HG03025 (cell line): ENCODE results near the gene SELENOT.
"Not testable (repeated sequence)": the region's sequence is repeated elsewhere in the genome, so short reads cannot be mapped to it uniquely, and the experiment has no call there.

ENCODE experiments used
- ATAC-seq: cut with Tn5 transposase; IDR thresholded peaks from one replicate; pipeline ENCODE4 v1.9.1; 2021; ENCODE audit warnings: mild to moderate bottlenecking, moderate library complexity; ENCODE audit not compliant: unreplicated experiment, low FRiP score

The SELENOT gene

GRCh38 chr3:150605998-150606641 lies 3.0 kb downstream of the SELENOT start:
- ATAC-seq = no peak

- no peak for ATAC-seq
Observed at GRCh38 chr3:150607267-150608065, 4.3 kb downstream of the SELENOT start.

- no peak for ATAC-seq
Observed at GRCh38 chr3:150609988-150610387, 6.9 kb downstream of the SELENOT start.

DNA sequence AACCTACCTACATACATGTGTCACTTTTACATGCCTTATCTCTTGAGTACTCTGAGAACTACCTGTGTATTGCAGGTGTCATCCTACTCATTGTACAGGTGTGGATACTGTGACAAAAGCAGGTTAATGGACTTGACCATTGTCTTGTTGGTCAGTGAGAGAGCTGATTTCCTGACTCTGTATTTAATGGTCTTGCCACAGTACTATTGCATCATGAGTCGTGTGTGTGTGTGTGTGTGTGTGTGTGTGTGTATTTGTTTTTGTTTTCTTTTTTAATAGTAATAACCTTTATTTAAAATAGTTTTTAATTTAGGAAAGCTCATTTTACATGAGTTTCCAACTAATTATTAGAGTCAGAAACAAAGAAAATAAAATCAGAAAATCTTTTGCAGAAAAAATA lies 7.7 kb downstream of the SELENOT start:
- no peak for ATAC-seq

DNA sequence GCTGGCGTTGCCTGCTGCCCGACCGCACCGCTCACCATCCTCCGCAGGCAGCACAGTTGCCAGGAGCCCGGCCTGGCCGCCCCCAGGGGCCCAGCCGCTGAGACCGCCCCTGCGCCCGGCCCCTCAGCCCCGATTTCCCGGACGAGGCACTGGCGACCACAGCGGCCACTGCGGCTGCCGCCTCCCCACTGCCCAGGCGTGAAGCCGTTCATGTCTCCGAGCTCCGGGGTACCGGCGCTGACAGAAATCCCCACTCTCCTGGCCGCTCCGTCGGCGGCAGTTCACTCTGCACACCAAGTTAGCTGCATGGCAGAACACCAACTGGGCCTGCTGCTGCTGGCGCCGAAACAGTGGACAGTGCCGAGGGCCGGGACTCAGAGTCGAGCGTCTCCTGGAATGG lies 8.5 kb downstream of the SELENOT start:
- ATAC-seq = no peak

GRCh38 chr3:150612494-150612893 lies 9.4 kb downstream of the SELENOT start:
- ATAC-seq = no peak

DNA sequence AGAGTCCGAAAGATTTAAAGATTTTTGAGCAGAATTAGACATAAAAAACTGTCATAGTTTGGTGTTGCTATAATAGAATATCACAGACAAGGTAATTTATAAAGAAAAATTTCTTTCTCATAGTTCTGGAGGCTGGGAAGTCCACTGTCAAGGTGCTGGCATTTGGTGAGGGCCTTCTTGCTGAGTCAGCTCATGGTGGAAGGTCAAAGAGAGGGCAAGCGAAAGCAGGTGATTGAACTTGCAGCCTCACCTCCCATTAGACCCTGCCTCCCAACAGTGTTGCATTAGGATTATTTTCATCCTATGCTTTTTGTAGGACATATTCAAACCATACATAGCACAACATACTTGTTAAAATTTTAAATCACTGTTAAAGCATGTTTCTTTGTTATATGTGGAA lies 9.9 kb downstream of the SELENOT start:
- no peak for ATAC-seq

- ATAC-seq = no peak
Observed at GRCh38 chr3:150613709-150614480, 10.8 kb downstream of the SELENOT start.

DNA sequence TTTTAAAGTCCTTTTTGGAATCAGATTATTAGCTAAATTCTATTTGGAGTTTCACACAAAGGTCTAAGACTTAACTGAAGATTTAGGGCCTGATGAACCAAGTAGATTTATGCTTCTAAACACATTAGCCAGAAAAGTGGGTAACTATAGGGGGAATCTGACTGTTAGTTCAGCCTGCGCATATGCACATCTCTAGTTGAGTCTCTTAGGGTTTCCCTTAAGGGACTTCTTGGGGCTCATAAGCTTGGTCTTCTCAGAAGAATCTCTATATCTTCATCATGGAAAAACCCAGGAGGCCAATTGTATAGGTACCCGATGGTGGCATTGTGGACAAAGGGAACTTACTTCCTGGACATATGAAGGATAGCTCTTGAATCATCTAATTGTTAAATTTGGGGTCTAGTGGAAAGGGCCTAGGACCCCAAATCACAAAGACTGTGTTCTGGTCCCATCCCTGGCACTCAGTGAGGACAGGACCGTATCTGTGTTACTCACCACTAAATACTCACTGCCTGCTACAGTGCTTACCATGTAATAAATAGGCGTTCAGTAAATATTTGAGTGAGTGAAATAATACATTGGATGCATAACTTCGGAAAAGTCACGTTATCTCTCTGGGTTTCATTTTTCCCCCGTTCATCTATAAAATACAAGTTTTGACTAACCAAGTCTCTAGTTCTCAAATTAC lies 17.0 kb downstream of the SELENOT start:
- ATAC-seq = no peak

GRCh38 chr3:150622955-150623354 lies 19.8 kb downstream of the SELENOT start:
- ATAC-seq = not testable (repeated sequence)

GRCh38 chr3:150623945-150624344 lies 20.8 kb downstream of the SELENOT start:
- ATAC-seq = no peak

DNA sequence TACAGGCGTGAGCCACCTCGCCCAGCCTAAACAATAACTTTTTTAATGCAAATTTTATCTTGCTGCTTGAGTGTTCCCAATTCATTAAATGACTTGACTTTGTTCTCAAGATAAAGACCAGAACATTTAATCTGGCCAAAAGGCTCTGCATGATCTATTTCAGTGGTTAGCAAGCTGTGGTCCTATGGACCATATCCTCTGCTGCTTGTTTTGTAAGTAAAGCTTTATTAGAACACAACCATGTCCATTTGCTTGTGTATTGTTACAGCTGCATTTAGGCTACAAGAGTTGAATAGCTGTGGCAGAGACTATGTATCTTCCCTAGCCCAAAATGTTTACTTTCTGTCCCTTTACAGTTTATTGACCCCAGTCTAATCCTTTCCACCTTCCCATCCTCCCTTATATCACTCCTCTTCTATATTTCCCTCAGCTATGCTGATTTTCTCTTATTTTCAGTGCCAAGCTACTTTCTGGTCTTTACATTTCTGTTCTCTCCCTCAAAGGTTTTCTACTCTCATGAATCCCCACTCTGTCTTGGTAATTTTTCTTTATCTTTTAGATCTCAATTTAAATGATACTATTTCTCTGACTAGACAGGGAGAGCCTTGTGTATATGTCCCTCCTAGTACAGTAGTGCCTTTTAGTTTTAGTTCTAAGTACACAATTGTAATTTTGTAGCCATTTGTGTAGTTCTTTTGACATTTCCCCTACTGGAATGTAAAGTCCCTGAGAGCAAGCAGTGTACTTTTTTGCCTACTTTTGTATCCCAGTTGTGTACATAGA lies 23.2 kb downstream of the SELENOT start:
- ATAC-seq = no peak

DNA sequence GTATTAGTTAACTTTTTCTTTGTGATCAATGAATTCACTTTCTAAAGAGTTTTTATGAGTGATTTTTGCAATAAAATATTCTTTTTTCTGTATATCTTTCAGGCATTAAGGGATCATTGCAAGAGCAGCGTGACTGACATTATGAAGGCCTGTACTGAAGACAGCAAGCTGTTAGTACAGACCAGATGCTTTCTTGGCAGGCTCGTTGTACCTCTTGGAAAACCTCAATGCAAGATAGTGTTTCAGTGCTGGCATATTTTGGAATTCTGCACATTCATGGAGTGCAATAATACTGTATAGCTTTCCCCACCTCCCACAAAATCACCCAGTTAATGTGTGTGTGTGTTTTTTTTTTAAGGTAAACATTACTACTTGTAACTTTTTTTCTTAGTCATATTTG lies 24.4 kb downstream of the SELENOT start:
- ATAC-seq = no peak

- no peak for ATAC-seq
Observed at GRCh38 chr3:150631515-150632221, 28.5 kb downstream of the SELENOT start.

- no peak for ATAC-seq
Observed at GRCh38 chr3:150635076-150635475, 32.0 kb downstream of the SELENOT start.

DNA sequence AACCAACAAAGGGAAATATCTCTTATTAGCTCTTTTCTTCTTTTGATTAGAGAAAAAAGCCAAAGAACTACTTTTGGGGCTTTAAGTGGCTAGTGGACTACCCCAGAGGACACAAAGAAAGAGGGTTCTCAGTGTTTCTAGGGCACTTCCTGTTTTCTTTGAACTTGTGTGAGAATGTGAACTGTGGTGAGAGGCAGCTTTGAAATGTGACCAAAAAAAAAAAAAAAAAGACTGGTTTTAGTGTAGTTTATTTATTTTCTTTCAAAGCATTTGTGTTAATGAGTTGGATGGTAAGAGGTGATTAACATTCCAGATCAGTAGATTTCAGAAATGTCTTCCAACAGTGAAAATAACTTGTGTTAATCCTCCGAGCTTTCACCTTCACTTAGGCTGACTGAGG lies 32.4 kb downstream of the SELENOT start:
- ATAC-seq = no peak

DNA sequence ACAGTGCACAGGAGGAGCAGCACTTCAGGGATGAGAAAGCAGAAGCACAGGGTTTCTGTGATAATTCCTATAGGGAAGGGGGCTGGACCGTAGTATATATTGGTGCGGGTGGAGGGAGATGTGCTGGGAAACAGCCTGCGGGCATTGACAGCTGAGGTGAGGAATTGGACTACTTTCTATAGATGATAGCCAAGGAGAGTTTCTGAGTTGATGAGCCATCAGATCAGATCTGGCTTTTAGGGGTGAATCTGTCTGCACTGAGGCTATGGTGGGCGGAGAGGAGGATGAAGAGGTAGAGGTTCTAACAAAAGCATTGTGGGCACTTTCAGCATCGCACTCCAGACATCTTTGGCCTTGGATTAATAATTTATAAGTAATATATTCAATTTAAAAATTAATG lies 33.1 kb downstream of the SELENOT start:
- ATAC-seq = no peak

DNA sequence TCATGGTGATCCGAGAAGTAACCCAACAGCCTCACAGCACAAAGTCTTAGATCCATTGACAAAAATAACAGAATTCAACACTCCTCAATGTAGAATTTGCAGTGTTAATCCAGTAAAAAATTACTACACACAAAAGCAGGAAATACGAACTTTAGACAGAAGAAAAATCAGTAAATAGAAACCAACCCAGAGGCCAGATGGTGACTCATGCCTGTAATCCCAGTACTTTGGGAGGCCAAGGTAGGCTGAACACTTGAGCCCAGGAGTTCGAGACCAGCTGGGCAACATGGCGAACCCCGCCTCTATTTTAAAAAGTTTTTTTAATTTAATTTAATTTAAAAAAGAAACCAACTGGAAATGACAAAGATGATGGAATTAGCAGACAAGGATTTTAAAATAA lies 36.1 kb downstream of the SELENOT start:
- no peak for ATAC-seq

DNA sequence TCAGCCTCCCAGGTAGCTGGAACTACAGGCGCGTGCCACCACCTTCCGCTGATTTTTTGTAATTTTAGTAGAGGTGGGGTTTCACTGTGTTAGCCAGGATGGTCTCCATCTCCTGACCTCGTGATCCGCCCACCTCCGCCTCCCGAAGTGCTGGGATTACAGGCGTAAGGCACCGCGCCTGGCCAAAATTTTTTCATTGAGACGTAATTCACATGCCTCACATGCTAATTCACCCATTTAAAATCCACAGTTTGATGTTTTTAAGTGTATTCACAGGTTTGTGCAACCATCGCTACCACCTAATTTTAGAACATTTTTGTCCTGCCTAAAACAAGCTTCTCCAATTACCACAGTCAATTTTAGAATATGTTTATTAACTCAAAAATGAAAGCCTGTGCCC lies 37.1 kb downstream of the SELENOT start:
- no peak for ATAC-seq
